Forelimb muscle (tissue), 1 donor: ENCODE results near the gene PGAP6. TPM values are rescaled to one million over a fixed set of nuclear protein-coding genes. Genes with fewer than 3 reads are reported as not detected.
"Not testable (repeated sequence)": the region's sequence is repeated elsewhere in the genome, so short reads cannot be mapped to it uniquely, and the experiment has no call there.

Source experiments
- DNase-seq: peaks from one replicate; pipeline ENCODE4 v3.0.0-alpha.2; 2013; ENCODE audit warnings: low read depth
- polyA plus RNA-seq: library from polyadenylated mRNA; unstranded; fragments of 120-200 nt; gene quantifications from one replicate; pipeline ENCODE4 v1.2.1, GENCODE V29; 2013; ENCODE audit not compliant: insufficient read length

The PGAP6 gene
- polyA plus RNA-seq, 1 donor = 28.5 TPM

DNA sequence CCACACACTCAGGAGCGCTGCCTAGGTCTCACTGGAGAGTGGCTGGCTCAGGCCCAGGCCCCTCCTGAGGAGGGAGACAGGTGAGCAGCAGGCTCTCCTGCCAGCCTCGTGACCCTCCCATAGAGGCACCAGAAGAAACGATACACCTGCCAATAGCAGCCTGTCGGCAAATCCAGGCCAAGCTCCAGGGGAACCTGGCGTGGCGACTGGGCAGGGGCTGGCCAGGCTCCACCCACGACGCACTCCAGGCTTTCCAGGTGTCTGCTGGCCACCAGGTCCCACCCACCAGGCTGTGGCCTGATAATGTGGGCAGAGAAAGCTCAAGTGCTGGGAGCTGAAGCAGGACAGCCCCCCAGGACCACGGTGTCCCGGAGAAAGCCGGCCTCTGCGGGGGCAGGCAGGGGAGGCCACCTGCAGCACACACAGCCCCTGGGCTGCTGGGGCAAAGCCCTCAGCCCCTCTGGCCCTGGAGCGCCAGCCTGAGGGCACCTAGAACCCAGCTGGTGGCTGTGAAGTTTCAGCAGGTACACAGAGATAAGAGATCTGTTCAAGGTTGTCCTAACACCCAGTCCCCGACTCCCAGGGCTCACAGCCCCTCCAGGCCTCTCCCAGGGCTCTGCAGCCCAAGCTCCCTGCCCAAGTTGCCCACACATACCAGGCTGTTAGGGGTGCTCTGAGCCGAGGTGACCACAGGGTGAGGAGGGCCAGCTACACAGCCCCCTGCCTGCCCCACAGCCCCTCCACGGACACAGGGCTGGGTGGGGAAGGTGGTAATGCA lies 2.4 kb downstream of the PGAP6 start:
- no peak for DNase-seq

DNA sequence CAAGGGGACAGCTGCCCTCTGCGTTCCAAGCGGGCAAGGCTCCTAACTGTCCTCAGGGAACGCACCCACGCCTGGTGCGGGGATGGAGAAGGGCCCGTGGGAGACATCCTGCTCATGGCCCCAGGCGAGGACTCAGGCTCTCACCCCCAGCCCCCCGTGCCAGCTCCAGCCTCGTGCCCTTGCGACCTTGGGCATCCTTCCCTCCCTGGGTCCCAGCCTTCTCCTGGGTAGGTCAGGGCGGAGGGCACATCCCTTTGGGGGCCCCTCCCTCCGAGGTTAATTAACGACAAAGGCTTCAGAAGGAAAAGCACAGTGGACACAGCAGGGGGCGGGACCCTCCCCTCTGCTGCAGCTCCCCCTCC lies 3.0 kb downstream of the PGAP6 start:
- DNase-seq = no peak

DNA sequence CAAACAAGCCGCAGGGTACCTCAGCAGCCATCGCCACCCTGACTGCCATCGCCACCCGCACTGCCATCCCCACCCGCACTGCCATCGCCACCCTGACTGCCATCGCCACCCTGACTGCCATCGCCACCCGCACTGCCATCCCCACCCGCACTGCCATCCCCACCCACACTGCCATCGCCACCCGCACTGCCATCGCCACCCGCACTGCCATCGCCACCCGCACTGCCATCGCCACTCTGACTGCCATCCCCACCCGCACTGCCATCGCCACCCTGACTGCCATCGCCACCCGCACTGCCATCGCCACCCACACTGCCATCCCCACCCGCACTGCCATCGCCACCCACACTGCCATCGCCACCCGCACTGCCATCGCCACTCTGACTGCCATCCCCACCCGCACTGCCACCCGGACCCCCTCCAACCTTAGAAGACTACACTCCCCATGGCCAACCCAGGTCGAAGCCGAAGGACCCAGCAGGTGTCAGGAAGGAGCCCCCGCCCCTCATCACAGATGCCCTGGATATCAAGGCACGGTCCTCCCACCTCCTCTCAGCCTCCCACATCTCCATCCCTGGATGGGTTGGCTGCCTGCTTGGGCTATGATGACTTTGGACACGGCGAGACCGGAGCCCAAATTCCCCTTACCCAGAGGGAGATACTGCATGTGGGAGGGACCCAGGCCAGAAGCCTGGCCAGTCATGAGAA lies 3.5 kb downstream of the PGAP6 start:
- DNase-seq = not testable (repeated sequence)

DNA sequence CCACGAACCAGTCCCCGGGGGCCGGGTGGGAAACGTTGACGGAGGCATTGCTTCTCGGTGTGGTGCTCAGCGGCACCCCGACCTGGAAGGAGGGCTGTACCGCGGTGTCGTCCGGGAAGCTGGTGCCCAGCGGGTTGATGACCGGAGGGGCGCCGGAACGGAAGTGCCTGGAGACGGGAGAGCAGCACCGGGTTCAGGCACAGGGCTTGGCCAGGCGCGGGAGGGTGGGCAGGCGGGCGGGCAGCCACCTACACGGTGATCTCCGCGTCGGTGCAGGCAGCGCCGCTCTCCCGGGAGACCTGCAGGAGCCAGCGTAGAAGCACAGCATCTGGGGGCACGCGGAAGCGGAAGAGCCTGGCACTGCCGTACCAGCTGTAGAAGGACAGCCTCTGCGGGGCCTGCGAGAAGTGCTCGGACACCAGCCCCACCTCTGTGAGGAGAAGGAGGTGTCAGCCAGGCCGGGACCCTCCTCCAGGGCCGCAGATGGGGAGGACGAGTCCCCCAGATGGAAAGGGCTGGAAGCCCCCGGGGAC lies 4.3 kb downstream of the PGAP6 start:
- no peak for DNase-seq

DNA sequence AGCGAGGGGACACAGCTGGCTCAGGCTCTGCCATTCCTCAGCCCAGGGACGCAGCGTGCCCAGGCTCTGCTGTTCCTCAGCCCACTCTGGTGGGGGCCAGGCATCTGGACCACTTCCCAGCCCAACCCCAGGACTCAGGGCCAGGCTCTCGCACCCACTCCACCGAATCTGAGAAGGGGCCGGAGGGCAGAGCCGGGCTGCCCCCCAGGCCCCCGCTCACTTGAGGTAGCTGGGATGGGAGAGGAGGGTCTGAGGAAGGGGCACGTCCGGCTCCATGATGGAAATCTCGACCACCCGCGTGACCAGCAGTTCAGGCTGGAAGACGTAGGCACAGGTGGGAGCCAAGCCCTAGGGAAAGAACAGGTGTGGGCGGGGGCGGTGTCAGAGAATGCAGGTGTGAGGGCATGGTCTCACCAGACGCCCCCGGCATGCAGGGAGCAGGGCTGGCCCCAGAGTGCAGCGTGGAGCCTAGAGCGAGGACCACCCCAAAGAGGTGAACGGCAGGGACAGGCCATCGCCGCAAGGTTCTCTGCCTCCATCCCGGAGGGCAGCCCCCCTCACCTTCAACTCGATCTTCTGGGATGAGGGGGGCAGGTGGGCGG lies 4.9 kb downstream of the PGAP6 start:
- DNase-seq = no peak

DNA sequence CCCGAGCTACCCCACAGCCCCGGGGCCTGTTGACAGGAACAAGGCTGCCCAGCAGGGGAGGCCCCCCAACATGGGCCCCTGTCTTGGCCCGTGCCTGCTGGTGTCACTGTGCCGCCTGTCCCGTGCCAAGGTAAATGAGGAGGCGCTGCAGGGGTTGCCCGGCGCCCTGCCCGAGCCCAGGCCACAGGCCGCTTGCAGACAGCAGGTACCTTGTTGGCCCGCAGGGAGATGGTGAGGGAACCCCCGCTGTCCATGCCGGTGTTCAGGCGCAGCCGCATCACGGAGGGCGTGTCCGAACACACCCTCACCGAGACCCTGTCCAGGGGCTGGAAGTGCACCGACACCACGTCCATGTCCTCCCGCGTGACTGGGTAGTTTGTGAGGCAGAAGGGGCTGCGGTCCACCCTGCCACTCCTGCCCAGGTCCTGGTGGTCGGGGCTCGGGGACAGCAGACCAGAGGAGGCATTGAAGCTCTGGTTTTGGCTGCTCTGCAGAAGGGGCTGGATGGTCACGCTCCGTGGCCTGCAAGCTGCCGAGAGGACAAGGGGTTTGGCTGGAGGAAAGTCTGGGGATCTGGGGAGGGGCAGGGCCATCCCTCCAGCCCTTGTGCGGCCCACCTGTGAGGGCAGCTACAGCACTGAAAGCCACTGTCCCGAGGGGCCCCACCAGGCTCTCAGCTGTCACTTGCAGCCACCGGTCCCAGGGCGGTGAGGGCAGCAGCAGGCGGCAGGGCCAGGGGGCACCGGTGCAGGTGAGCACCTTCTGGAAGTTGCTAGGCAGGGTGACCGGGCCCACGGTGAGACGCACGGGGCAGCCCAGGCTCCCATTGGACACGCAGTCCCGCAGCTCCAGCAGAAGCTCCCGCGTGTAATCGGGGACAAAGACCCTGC lies 5.6 kb downstream of the PGAP6 start:
- DNase-seq = no peak

GRCh38 chr16:375212-375611 lies 6.6 kb downstream of the PGAP6 start:
- no peak for DNase-seq

DNA sequence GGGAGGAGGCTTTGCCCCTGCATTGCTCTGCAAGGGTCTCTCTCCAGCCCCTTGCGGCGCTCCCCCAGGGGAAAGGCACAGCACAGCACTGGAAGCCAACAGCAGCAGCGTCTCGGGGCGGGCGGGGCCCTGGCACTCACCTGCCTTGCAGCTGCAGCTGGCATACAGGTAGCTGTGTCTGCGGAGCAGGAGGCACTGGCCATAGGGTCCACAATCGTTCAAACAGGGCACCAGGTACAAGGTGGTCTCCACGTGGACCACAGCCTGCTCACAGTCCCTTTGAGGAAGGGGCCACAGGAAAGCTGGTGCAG lies 7.2 kb downstream of the PGAP6 start:
- DNase-seq = no peak

DNA sequence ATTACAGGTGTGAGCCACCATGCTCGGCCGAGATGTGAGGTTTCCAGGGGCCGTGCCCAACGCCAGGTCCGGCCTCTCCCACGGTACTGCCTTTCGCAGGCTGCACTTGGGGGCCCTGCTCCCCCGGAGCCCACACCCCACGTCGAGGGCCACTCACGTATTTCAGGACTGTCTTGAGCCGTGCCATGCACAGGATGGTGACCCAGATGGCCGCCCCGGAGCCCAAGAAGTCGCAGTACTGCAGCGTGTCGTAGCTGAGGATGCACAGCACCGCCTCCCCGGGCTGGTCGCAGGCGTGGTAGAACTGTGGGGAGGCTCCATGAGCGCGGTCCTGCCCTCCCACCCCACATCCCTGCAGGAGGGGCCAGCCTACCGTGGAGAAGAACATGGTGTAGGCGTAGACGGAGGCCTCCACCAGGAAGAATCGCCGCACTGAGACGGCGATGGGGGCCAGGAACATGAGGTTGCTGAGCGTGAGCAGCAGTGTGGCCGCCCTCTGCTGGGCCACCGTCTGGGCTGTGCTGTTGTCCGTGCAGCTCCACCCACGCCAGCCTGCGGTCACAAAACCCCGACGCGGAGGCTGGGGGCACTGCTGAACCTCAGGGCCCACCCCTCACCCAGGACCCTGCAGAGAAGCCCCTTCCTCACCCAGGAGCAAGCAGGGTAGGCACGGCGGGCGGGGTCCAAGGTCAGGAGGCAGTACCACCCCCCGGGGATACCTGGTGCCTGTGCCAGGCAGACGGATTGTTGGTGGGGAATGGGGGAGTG lies 7.7 kb downstream of the PGAP6 start:
- DNase-seq = no peak

DNA sequence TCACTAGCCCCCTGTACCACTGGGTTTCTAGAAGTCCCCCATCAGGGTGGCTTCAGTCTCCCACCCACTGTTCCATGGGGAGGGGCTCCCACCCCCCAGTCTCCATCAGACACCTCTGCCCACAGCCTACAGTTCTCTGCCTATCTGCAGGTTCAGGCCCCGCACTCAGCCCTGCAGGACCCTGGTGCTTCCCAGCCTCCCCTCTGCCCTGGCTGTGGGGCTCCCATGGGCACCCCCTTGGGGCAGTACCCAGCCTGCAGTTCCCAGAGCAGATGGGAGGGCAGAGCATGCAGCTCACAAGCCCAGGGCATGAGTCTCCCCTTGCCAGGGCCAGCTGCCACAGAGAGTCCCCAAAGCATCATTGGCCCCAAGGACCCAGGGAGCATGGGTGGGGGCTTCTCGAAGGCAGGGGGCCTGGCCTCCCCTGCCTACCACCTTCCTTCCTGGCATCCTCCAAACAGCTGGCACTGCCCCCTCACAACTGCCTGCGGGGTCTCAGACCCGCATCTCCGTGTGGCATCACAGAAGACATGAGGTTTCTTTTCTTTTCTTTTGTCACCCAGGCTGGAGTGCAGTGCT lies 8.7 kb downstream of the PGAP6 start:
- DNase-seq = no peak

- no peak for DNase-seq
Observed at GRCh38 chr16:372302-372983, 9.3 kb downstream of the PGAP6 start.

GRCh38 chr16:371515-372301 lies 10.1 kb downstream of the PGAP6 start:
- DNase-seq = no peak

DNA sequence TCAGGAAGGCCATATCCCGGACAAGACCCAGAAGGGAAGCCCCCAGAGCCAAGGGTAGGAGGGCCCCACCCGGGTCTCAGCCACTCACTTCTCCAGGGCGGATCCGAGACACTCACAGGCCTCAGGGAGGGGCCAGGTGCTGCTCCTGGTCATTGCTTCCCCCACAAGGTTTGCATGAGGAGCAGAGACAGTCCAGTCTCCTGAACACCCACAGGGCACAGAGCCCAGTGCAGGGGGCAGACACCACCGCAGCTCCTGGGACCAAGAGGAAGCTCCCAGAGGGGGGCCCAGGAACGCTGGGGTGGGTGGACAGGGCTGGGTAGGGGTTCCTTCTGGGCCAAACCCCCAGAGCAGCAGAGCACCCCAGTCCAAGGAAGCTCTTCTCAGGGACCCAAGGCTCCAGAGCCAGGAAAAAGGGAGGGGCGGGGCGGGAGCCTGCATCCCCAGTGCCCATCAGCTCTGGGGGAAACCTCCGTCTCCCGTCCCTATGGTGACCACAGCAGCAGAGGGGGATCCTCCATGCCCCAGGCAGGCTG lies 10.7 kb downstream of the PGAP6 start:
- DNase-seq = no peak

GRCh38 chr16:370443-370842 lies 11.3 kb downstream of the PGAP6 start, which contains the start of gene MRPL28:
Gene MRPL28 (minus strand): TSS chr16:370538. CDS start chr16:370218, 320 bp downstream.
- peak; percentile 80 for DNase-seq

DNA sequence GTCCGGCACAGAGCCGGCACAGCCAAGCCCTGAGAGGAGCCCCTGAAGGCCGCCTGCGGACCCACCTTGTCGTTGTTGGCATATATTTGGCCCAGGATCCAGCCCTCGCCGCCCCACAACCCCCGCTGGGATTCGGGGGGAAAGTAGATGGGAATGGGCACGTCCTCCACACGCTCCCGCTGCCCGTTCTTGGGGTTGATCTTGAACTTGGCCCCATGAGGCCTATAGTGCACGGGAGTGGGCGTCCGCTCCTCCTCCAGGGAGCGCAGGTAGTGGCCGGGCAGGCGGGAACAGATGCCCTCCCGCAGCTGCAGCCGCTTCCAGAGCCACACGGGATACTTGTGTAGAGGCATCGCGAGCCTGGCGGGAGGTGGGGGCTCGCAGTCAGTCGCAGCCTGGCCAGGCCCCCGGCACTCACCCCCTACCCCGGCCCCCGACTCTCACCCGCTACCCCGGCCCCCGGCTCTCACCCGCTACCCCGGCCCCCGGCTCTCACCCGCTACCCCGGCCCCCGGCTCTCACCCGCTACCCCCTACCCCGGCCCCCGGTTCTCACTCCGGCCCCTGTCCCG lies 11.8 kb downstream of the PGAP6 start:
- DNase-seq = no peak

DNA sequence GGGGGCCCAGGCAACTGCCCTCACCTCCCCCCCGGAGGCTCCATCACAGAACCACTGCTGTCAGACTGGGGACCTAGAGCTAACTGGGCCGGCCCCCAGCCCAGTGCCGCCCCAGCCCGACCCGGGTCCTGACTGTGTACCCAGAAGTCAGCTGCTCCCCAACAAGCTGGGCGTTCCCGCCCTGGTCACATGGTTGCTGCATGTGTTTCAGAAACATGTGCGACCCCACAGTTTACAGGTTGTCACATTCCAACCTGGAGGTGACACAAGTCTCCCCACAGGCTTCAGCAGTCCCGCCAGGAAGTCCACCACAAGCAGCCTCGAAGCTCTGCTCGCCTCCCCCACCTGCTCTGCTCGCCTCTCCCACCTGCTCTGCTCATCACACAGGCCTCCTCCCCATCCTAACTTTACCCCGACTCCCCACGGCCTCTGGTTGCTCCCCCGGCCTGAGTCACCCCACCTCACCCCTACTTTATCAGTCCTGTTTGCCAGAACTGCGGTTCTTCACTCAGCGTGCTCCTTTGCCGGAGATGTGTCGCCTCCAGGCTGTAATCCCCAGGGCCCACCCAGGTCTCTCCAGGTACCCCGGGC lies 12.4 kb downstream of the PGAP6 start:
- DNase-seq = no peak

- no peak for DNase-seq
Observed at GRCh38 chr16:368388-369158, 13.2 kb downstream of the PGAP6 start.
